AG04449 (cell line): Measurements from ENCODE around the gene OR5K2.

ENCODE experiments used
- CTCF ChIA-PET: fragments of 350-600 bp; formaldehyde crosslinking; extraction: SDS; loops from one replicate; lab custom pipeline; 2021; ENCODE audit warnings: antibody characterized with exemption; lab: Yijun Ruan, JAX
- POLR2A ChIA-PET: fragments of 400-600, 350-600 bp; formaldehyde crosslinking; extraction: SDS; loops from one replicate; lab custom pipeline; 2020; ENCODE audit warnings: antibody characterized with exemption, inconsistent platforms; lab: Yijun Ruan, JAX
- DNase-seq: peaks from one replicate; pipeline ENCODE4 v3.0.0-alpha.2; 2010; ENCODE audit warnings: low read depth, low spot score
- H3K4me3 ChIP-seq: 2 replicates; pipeline ENCODE4 v1.5.1; 2011; ENCODE audit warnings: low read depth, mild to moderate bottlenecking, control low read depth, low read length
- TF ChIP-seq, protein P1 (sequence below): IDR thresholded peaks from one replicate; pipeline ENCODE4 v1.5.1; 2011; ENCODE audit warnings: mild to moderate bottlenecking, moderate library complexity, low read length, control low read depth, inconsistent platforms; ENCODE audit not compliant: insufficient read depth; ENCODE audit errors: missing control alignments

Gene OR5K2

GRCh38 chr3:98532709-98533571 lies 35.5 kb downstream of the OR5K2 start:
- CTCF ChIA-PET, result no interaction called here
- H3K4me3 ChIP-seq, result no peak overlapping the region
- DNase-seq, result no peak
- TF ChIP-seq, protein P1, sequence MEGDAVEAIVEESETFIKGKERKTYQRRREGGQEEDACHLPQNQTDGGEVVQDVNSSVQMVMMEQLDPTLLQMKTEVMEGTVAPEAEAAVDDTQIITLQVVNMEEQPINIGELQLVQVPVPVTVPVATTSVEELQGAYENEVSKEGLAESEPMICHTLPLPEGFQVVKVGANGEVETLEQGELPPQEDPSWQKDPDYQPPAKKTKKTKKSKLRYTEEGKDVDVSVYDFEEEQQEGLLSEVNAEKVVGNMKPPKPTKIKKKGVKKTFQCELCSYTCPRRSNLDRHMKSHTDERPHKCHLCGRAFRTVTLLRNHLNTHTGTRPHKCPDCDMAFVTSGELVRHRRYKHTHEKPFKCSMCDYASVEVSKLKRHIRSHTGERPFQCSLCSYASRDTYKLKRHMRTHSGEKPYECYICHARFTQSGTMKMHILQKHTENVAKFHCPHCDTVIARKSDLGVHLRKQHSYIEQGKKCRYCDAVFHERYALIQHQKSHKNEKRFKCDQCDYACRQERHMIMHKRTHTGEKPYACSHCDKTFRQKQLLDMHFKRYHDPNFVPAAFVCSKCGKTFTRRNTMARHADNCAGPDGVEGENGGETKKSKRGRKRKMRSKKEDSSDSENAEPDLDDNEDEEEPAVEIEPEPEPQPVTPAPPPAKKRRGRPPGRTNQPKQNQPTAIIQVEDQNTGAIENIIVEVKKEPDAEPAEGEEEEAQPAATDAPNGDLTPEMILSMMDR, result no peak
- POLR2A ChIA-PET, result interaction anchor here (1.1 kb wide), 1 partner anchor 10 kb away, joined by 4 read pairs; the partner anchor contains the start of gene CLDND1

- no peak for DNase-seq
- TF ChIP-seq, protein P1, result no peak
- CTCF ChIA-PET, result interaction anchor here (1.5 kb wide), 1 partner anchor 38 kb away, joined by 4 read pairs; no protein-coding TSS in a partner anchor
- no peak overlapping the region for H3K4me3 ChIP-seq
- POLR2A ChIA-PET, result interaction anchor here (1.1 kb wide), 1 partner anchor 11 kb away, joined by 4 read pairs; the partner anchor contains the start of gene CLDND1
These were observed 36.7 kb downstream of the OR5K2 start for GRCh38 chr3:98534168-98534567.

- POLR2A ChIA-PET, result no interaction called here
- H3K4me3 ChIP-seq, result no peak overlapping the region
These were observed 37.3 kb downstream of the OR5K2 start for GRCh38 chr3:98534734-98535133.

DNA sequence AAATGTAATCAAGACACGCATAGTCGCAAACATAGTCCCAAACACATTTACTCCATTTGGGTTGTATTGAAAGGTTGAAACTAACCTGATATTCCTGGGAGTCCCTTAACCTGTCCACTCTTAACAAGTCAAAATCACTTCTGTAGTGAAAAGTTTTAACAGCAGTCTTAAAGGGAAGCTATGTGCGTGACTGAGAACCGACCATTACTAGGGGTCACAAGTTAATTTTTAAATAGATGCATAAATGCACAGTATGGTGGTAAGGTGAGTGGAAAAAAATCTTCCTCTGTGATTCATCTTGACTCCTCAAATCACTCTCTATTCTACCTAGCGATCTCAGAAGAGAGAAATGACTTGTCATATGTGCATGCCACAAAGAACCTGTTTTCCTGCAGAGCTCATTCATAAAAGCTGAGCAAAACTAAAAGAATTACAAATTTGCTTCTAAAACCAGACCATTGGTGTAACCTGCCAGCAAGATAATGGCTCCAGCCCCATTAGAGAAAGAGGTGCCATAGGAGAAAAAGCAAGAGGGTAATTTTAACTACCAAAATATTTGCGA lies 39.1 kb downstream of the OR5K2 start:
- no peak for DNase-seq
- TF ChIP-seq, protein P1, result no peak
- POLR2A ChIA-PET, result no interaction called here
- CTCF ChIA-PET, result no interaction called here
- no peak overlapping the region for H3K4me3 ChIP-seq

More at GRCh38 chr3:98534734-98535133, 37.3 kb downstream of the OR5K2 start:
- TF ChIP-seq, protein P1, result no peak
- CTCF ChIA-PET, result interaction anchor here (1.5 kb wide), 1 partner anchor 37 kb away, joined by 4 read pairs; no protein-coding TSS in a partner anchor
- no peak for DNase-seq

DNA sequence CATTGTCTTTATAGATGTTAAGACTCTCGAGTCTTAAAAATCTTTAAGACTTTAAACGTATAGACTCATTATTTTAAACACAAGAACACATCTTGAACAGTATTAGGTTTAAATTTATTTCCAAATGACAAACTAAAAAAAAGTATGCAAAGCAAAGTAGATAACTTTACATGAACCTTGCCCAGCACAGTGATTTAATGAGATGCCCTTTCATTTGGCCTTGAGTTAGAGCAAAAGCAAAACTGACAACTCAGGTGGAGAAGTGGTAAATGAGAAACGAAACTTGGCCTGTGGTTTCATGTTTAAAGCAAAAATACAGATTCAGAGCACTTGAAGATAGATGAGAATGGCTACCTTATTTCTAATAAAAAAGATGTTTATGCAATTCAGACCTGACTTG lies 42.9 kb downstream of the OR5K2 start:
- POLR2A ChIA-PET, result no interaction called here
- TF ChIP-seq, protein P1, result no peak
- H3K4me3 ChIP-seq, result no peak overlapping the region
- DNase-seq, result no peak
- CTCF ChIA-PET, result no interaction called here

DNA sequence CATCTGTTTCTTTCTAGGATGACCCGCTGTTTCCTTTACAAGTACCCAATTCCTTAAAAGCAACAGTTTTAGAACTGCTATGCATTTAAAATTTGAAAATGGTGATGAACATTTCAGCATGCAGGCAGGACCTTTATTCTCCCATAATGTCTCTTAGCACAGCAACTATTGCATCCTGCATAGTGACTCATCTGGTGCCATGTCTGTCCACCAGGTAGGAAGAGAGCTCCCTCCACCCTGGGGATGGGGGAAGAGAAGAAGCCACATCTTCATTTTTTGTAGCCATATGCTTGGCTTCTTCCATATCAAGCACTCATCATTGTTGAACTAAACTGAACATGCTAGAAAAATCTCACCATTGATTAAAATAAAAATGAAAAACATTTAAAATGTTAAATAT lies 44.2 kb downstream of the OR5K2 start:
- DNase-seq, result no peak
- CTCF ChIA-PET, result no interaction called here
- H3K4me3 ChIP-seq, result no peak overlapping the region
- POLR2A ChIA-PET, result no interaction called here
- TF ChIP-seq, protein P1, result no peak
